Mesothelial cell of epicardium (in vitro differentiated cells): Measurements from ENCODE around the gene VENTX. TPM values are rescaled to one million over a fixed set of nuclear protein-coding genes. Genes with fewer than 3 reads are reported as not detected.

ENCODE experiments used
- DNase-seq, 2 experiments: peaks; one replicate each; pipeline ENCODE4 v3.0.0; 2021; ENCODE audit warnings: low spot score in 2 of 2; ENCODE audit not compliant: unreplicated experiment in 2 of 2
- H3K27ac Mint-ChIP-seq: 2 replicates; pipeline ENCODE4 v1.8.0; 2021; ENCODE audit warnings: mixed read lengths
- H3K27me3 Mint-ChIP-seq: 2 replicates; pipeline ENCODE4 v1.8.0; 2021; ENCODE audit warnings: low read depth, mixed read lengths
- H3K36me3 Mint-ChIP-seq: 2 replicates; pipeline ENCODE4 v1.8.0; 2021; ENCODE audit warnings: mixed read lengths
- H3K4me1 Mint-ChIP-seq: 2 replicates; pipeline ENCODE4 v1.8.0; 2021; ENCODE audit warnings: mixed read lengths
- H3K4me3 Mint-ChIP-seq: 2 replicates; pipeline ENCODE4 v1.8.0; 2021; ENCODE audit warnings: mild to moderate bottlenecking, moderate library complexity, mixed read lengths
- H3K9me3 Mint-ChIP-seq: 2 replicates; pipeline ENCODE4 v1.8.0; 2021; ENCODE audit warnings: mixed read lengths
- total RNA-seq: library from RNA; stranded (reverse); gene quantifications from 3 replicates; pipeline ENCODE4 v1.2.1, GENCODE V29; 2021
- TF ChIP-seq, protein P1 (sequence below): fragments of 200-600 bp; sonication (generic); IDR thresholded peaks from one replicate; pipeline ENCODE4 v1.5.0; 2021; ENCODE audit warnings: antibody characterized with exemption; ENCODE audit not compliant: unreplicated experiment

The VENTX gene
- total RNA-seq, 1 donor from 2014 or later: 0.09 TPM

GRCh38 chr10:133214468-133215410 lies 22.9 kb upstream of the VENTX start:
- H3K4me1 Mint-ChIP-seq: peaks cover 2% of the 10 kb centered on the region
- peak in 1 of 2 experiments; percentile 15 for DNase-seq

GRCh38 chr10:133215586-133215985 lies 22.1 kb upstream of the VENTX start:
- H3K36me3 Mint-ChIP-seq: no peaks in the 10 kb centered on the region
- H3K9me3 Mint-ChIP-seq: no peaks in the 10 kb centered on the region
- peak in 1 of 2 experiments; percentile 13 for DNase-seq
- TF ChIP-seq, protein P1, sequence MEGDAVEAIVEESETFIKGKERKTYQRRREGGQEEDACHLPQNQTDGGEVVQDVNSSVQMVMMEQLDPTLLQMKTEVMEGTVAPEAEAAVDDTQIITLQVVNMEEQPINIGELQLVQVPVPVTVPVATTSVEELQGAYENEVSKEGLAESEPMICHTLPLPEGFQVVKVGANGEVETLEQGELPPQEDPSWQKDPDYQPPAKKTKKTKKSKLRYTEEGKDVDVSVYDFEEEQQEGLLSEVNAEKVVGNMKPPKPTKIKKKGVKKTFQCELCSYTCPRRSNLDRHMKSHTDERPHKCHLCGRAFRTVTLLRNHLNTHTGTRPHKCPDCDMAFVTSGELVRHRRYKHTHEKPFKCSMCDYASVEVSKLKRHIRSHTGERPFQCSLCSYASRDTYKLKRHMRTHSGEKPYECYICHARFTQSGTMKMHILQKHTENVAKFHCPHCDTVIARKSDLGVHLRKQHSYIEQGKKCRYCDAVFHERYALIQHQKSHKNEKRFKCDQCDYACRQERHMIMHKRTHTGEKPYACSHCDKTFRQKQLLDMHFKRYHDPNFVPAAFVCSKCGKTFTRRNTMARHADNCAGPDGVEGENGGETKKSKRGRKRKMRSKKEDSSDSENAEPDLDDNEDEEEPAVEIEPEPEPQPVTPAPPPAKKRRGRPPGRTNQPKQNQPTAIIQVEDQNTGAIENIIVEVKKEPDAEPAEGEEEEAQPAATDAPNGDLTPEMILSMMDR: no peak
- no peak overlapping the region for H3K27ac Mint-ChIP-seq
- H3K4me3 Mint-ChIP-seq: no peak overlapping the region
- peaks cover 36% of the 10 kb centered on the region for H3K27me3 Mint-ChIP-seq
- peaks cover 4% of the 10 kb centered on the region for H3K4me1 Mint-ChIP-seq

More at GRCh38 chr10:133214468-133215410, 22.9 kb upstream of the VENTX start:
- no peak overlapping the region for H3K27ac Mint-ChIP-seq
- H3K36me3 Mint-ChIP-seq: no peaks in the 10 kb centered on the region
- TF ChIP-seq, protein P1: no peak
- no peak overlapping the region for H3K4me3 Mint-ChIP-seq
- peaks cover 34% of the 10 kb centered on the region for H3K27me3 Mint-ChIP-seq
- H3K9me3 Mint-ChIP-seq: no peaks in the 10 kb centered on the region

DNA sequence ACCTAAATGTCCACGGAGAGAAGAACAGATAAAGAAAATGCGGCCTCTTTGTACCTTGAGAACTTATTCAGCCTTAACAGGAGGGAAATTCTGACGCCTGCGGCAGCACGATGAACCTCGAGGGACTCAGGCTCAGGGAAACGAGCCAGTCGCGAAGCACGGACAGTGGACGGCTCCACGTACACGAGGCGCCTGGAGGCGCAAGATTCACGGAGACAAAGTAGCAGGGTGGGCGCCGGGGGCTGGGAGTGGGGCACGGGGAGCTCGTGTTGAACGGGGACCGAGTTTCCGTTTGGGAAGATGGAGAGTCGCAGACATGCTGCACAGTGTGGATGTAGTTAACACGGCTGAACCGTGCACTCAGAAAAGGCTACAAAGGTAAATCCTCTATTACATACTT lies 20.9 kb upstream of the VENTX start:
- H3K27ac Mint-ChIP-seq: no peak overlapping the region
- H3K4me3 Mint-ChIP-seq: no peak overlapping the region
- peaks cover 8% of the 10 kb centered on the region for H3K4me1 Mint-ChIP-seq
- H3K9me3 Mint-ChIP-seq: no peaks in the 10 kb centered on the region
- DNase-seq: peak in 1 of 2 experiments; percentile 5
- H3K27me3 Mint-ChIP-seq: peaks cover 47% of the 10 kb centered on the region
- no peaks in the 10 kb centered on the region for H3K36me3 Mint-ChIP-seq
- TF ChIP-seq, protein P1: no peak

GRCh38 chr10:133217800-133218589 lies 19.7 kb upstream of the VENTX start:
- TF ChIP-seq, protein P1: no peak
- DNase-seq: no peak
- Mint-ChIP-seq H3K27ac (no peak overlapping the region), H3K9me3 (no peaks in the 10 kb centered on the region), H3K4me3 (no peak overlapping the region), H3K27me3 (peaks cover 47% of the 10 kb centered on the region), H3K4me1 (peaks cover 8% of the 10 kb centered on the region), H3K36me3 (no peaks in the 10 kb centered on the region)

DNA sequence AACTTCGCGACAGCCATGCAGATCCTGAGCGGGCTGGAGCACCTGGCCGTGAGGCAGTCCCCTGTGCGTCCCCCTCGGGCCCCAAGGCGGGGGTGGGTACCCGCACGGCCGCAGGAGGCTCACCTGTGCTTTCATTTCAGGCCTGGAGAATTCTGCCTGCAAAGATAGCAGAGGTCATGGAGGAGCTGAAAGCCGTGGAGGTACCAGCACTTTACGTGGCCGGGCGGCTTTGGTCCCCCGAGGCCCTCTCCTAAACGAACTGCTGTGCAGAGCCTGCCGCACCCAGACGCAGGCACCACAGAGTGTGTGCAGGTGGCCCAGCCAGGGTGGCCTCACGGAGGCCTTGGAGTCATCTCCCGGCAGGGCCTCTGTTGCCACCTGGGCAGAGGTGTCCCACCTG lies 18.8 kb upstream of the VENTX start:
- Mint-ChIP-seq H3K27me3 (peaks cover 50% of the 10 kb centered on the region), H3K36me3 (no peaks in the 10 kb centered on the region), H3K4me3 (no peak overlapping the region), H3K4me1 (peaks cover 8% of the 10 kb centered on the region), H3K27ac (no peak overlapping the region), H3K9me3 (no peaks in the 10 kb centered on the region)
- TF ChIP-seq, protein P1: no peak
- DNase-seq: no peak
